ENCODE measurements around the gene LYZL4. TPM values are rescaled to one million over a fixed set of nuclear protein-coding genes. Genes with fewer than 3 reads are reported as not detected.

Gene LYZL4
- total RNA-seq, 1 experiment from 2014 or later: not detected

- no peaks in the 10 kb centered on the region for H3K9me3 ChIP-seq (ENCODE audit: control insufficient read depth in 1 of 2, insufficient read depth in 1 of 2, low read depth in 1 of 2, low read length in 2 of 2)
- CTCF ChIA-PET: no interaction called here
- H2AFZ ChIP-seq (ENCODE audit: low read depth, low read length, poor library complexity, severe bottlenecking): no peak overlapping the region
- DNase-seq (ENCODE audit: low read depth, low spot score) (no peak), ATAC-seq (no peak)
- H3K79me2 ChIP-seq (ENCODE audit: insufficient read depth, low read length): no peaks in the 10 kb centered on the region
- POLR2A ChIA-PET: no interaction called here
- no peaks in the 10 kb centered on the region; the same call in 1 of the 2 replicates for H3K9me2 ChIP-seq (ENCODE audit: insufficient read depth)
- no peaks in the 10 kb centered on the region for H4K20me1 ChIP-seq (ENCODE audit: insufficient read depth)
- TF ChIP-seq CTCF (IDR thresholded peaks at IDR 0.05 in 2 of 3, conservative IDR thresholded peaks at IDR 0.05 in 1 of 3; ENCODE audit: borderline replicate concordance in 1 of 3, insufficient read depth in 1 of 3, low read depth in 2 of 3, low read length in 2 of 3): no peak
- no peak for TF ChIP-seq CEBPB (IDR thresholded peaks at IDR 0.05; ENCODE audit: low read depth)
- TF ChIP-seq EZH2 (IDR thresholded peaks at IDR 0.05): no peak
- no peak for TF ChIP-seq ZBTB33 (IDR thresholded peaks at IDR 0.05; ENCODE audit: extremely low read depth, insufficient replicate concordance, low read length)
- no peak for TF ChIP-seq SRF (IDR thresholded peaks at IDR 0.05; ENCODE audit: low read depth)
- TF ChIP-seq REST (IDR thresholded peaks at IDR 0.05; ENCODE audit: low read depth): no peak
- TF ChIP-seq SP1 (IDR thresholded peaks at IDR 0.05; ENCODE audit: low read depth): no peak
- TF ChIP-seq CBX3 (IDR thresholded peaks at IDR 0.05; ENCODE audit: low read depth): no peak
- no peak for TF ChIP-seq SIN3A (IDR thresholded peaks at IDR 0.05; ENCODE audit: low read depth)
- no peak for TF ChIP-seq POLR2A (IDR thresholded peaks at IDR 0.05; ENCODE audit: borderline replicate concordance, extremely low read depth, insufficient read depth, insufficient read length)
- TF ChIP-seq EGR1 (IDR thresholded peaks at IDR 0.05; ENCODE audit: low read depth): no peak
- no peak for TF ChIP-seq ATF3 (IDR thresholded peaks at IDR 0.05)
- TF ChIP-seq EZH2phosphoT487 (IDR thresholded peaks at IDR 0.05; ENCODE audit: borderline replicate concordance): no peak
- TF ChIP-seq ZFX (IDR thresholded peaks at IDR 0.05): no peak
- TF ChIP-seq TCF7L2 (IDR thresholded peaks at IDR 0.05; ENCODE audit: borderline replicate concordance, extremely low read depth, insufficient read depth, insufficient read length): no peak
- TF ChIP-seq YY1 (IDR thresholded peaks at IDR 0.05; ENCODE audit: extremely low read depth, insufficient replicate concordance, low read depth, low read length): no peak
- no peak for TF ChIP-seq JUND (IDR thresholded peaks at IDR 0.05)
- TF ChIP-seq ELF1 (IDR thresholded peaks at IDR 0.05; ENCODE audit: borderline replicate concordance, low read depth): no peak
- no TSS peak for BruUV-seq (replicated peaks)
- intact Hi-C loops (cut with micrococcal nuclease): no loop called here
- H3K4me2 ChIP-seq (ENCODE audit: low read length): no peak overlapping the region
- H3K4me3 ChIP-seq (replicated peaks in 1 of 2; ENCODE audit: low read depth in 1 of 2, low read length in 2 of 2): no peak overlapping the region
- H3K4me1 ChIP-seq (ENCODE audit: control insufficient read depth in 1 of 2, insufficient read depth in 2 of 2, low read length in 2 of 2): no peaks in the 10 kb centered on the region
- no peaks in the 10 kb centered on the region for H3K36me3 ChIP-seq (ENCODE audit: control insufficient read depth in 1 of 2, insufficient read depth in 2 of 2, low read length in 2 of 2)
- no peak overlapping the region for H3K27ac ChIP-seq (ENCODE audit: low read depth, low read length)
- no peaks in the 10 kb centered on the region for H3K27me3 ChIP-seq (ENCODE audit: insufficient read depth, low read length)
- RAD21 ChIA-PET (ENCODE audit: low non-redundant PET in 1 of 2, low total read pairs in 2 of 2, uncharacterized antibody in 2 of 2, unreplicated experiment in 2 of 2): no interaction called here
- H3K9ac ChIP-seq (ENCODE audit: low read length): no peak overlapping the region
Observed at GRCh38 chr3:42357335-42357734, 53.1 kb downstream of the LYZL4 start.
